Measurements from ENCODE around the gene SYNE1.
"Not testable (repeated sequence)": the region's sequence is repeated elsewhere in the genome, so short reads cannot be mapped to it uniquely, and the experiment has no call there.

Gene SYNE1

DNA sequence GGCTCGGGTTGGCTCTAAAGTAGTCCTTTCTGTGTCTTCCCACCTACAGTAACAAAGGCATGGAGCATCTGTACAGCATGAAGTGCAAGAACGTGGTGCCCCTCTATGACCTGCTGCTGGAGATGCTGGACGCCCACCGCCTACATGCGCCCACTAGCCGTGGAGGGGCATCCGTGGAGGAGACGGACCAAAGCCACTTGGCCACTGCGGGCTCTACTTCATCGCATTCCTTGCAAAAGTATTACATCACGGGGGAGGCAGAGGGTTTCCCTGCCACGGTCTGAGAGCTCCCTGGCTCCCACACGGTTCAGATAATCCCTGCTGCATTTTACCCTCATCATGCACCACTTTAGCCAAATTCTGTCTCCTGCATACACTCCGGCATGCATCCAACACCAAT is 538.5 kb downstream of the SYNE1 start:
- no peak for DNase-seq (ENCODE audit: low spot score)

DNA sequence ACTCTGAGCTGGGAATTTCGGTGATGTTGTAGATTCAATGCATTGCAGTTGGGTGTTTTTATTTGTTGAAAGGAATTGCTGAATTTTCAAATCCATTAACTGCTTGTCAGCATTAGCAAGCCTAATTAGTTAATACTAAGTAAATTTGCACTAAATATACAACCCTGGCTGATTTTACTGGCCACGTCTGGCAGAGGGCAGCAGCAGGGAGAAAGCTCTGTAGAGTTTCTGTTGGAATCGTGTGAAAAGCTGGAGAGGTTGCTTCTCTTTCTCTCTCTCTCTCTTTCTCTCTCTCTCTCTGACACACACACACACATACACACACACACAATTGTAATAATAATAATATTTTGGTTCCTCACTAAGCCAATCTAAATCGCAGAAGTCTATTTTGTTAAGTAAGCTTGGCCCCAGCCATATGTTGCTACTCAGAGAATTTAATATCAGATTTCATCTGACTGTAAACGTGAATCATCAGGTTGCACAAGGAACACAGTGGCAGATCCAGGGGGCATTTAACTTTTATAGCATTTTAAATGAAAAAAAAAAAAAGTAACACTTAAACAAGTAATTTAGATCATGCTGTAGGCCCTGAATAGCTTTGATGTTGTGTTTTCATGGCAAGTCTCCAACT is 540.2 kb downstream of the SYNE1 start:
- DNase-seq (ENCODE audit: low spot score), result peak; percentile 63

DNA sequence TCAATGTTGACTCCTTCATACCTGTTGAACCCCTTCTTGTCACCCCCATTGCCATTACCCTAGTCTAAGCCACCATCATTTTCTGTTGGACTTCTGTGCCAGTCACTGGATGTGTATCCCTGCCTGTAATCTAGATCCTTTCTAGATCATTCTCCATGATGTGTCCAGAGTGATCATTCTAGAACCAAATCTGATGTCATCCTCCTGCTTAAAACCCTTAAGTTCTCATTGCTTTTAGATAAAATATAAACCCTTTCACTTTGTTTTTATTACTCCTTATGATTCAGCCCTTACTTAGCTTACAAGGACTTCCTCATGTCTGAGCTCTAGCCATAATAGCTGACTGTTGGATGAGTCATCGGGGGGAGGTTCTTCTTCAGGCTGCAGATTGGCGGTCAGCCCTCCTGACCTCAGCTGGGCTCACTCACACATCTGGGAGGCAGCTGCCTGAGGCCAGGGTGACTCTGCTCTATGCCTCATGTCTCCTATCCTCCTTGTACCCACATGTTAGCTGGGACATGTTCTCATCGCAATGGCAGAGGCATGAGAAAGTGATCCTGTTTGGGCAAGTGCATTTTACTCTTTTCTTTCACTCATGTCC is 542.1 kb downstream of the SYNE1 start:
- DNase-seq (ENCODE audit: low spot score), result peak; percentile 93

DNA sequence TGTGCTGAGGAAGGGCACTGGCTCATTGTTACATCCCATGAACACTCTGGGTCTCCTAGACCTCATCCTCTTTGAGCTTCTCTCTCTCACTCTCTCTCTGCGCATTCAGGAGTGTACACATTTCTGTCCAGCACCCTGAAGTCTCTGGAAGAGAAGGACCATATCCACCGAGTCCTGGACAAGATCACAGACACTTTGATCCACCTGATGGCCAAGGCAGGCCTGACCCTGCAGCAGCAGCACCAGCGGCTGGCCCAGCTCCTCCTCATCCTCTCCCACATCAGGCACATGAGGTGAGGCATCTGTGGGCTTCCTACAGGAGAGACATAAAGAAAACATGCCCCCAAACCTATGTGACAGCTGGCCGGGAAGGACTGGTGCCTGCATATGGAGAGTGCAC is 542.9 kb downstream of the SYNE1 start:
- DNase-seq (ENCODE audit: low spot score), result no peak

DNA sequence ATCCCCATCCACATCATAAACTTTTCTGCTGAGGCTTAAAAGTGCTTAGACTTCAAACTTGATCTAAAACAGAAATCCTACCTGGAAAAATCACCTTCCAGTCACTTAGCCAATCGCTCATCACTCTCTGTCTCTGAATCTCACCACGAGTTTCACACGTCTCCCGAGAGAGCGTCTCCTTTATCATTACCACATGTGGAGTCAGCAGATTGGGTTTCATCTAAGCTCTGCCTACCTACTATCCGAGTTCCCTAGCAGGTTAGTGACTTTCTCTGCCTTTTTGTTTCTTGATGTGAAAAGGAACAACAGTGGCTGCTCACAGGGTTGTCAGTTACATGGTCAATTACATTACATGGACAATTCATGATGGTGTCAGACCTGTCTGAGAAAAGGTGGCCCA is 543.5 kb downstream of the SYNE1 start:
- no peak for DNase-seq (ENCODE audit: low spot score)

DNA sequence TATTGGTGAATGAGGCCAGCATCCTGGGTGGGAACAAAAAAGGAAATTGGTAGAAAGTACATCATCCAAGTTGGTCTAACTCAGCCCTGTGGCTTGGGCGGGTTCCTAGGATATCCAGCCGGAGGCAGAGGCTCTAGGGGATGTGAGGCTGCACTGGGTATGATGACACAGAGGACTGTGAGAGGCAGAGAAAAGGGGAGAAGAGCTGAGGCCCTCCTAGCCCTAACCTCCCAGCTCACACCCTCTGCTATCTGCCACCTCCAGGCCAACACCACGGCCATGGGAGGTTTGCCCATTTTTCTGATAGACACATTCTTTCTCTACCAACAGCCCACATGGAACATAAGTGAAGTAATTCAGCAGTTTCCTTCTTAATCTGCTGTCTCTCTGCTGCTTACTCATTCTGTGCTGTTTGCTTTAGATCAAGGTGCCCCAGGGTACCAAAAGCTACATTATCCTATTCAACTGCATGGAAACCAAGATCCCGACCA is 545.3 kb downstream of the SYNE1 start:
- DNase-seq (ENCODE audit: low spot score), result peak; percentile 67

DNA sequence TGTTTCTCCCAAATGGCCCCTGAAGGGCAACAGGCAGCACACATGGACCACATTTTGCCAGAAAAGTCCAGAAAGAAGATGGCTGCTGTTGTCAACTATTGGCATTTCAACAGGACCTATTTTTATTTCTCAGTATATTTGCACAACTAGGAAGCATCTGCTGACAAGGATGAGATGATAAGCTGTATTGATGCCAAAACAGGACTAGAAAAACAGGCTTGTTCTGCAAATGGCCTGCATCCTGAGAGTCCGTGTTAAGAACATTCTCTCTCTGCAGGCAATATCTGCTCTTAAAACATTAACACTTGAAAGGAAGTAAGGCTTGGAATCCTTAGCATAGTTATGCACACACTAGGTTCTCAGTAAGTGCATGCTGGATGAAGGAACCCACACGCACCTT is 546.0 kb downstream of the SYNE1 start:
- no peak for DNase-seq (ENCODE audit: low spot score)

DNA sequence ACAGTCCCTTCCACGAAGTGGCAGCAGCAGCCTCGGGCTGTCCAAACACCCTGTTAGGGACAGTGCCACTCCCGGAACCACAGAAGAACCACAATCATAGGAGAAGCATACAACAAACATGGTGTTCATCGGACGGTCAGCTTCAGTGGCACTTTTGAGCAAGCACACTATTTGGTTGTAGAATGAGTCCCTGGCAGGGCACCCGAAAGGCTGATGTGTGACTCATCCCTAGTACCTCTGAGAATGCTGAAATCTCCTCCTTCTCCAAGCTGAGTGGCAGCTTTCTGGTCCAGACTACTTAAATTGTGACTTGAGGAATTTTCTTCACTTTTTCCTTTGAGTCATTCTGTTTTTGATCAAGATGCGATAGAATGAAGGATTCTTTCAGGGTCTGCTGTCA is 547.2 kb downstream of the SYNE1 start:
- peak; percentile 67 for DNase-seq (ENCODE audit: low spot score)

DNA sequence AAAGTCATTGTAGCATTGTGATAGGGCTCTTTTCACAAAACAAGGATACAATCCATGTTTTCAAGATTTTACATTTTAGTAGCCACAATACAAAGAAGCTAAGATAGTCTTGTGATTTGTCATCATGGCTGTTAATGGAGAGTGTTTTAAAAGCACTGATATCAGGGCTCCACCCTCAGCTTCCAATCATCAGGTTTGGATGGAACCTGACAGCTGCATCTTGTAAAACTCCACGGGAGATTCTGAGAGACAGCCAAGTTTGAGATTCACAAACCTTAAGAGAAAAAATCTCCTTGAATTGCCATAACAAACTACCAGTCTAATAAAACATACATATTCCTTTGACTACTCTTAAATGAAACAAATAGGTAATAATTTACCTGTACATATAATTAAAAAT is 549.5 kb downstream of the SYNE1 start:
- no peak for DNase-seq (ENCODE audit: low spot score)

DNA sequence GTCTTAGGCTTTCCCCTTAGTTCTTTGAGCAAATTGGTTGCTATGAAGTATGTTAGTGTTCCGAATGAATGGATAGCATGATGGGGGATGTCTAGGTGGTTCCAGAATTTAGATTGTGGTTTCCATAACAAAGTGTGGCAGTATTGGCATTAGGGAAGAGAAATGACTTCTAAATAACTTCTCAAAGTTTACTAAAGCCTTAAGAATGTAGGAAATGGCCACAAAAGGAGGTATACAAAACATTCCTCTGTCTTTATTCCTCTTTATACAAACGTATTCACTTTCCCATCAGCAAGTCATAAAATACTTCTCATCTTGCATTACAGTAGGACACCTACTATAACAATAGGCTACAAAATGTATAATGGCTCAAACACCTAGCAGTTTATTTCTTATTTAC is 550.1 kb downstream of the SYNE1 start:
- DNase-seq (ENCODE audit: low spot score), result no peak

DNA sequence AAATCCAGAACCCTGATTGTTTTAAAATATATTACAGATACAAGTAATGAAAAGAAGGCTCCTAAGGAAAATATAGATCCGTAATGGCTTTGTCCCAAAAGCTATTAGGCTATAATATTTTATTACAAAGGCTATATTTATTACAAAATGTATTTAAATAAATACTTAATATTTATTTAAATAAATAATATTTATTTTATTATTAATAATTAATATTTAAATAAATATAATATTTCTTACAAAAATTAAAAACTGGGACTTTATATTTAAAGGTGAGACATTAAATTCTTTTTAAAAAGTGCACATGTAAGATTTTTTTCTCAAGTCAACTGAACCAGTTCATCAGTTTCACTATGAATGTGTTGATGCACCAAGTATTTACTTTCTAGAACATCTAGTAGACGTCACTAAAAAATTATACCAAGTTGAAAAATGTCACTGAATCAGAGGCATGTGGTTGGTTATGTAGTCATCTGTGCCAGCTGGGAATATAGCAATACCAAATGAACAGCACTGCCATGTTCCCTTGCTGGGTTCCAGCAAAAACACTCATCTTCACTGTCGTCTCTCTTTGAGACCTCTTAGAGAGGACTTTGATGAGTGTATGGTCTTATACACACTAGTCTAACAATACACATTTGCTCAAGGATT is 550.8 kb downstream of the SYNE1 start:
- DNase-seq (ENCODE audit: low spot score), result no peak

DNA sequence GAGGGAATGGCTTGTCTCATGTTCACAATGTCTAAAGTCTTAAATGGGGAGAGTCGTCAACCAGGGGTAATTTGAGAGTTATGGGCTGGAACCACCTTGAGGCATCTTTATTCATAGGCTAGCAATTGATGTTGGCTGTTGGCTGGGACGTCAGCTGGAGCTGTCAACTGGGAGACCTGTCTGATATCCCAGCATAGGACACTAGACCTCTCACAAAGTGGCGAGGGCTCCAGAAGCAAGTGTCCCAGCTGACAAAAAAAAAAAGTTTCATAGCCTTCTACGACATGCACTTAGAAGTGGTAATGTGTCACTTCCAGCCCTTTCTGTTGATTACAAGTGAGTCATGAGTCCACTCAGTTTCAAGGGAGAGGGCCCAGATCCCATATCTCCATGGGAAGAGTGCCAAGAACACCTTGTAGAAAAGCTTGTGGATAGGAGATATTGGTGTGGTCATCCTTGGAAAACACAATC is 551.7 kb downstream of the SYNE1 start:
- DNase-seq (ENCODE audit: low spot score), result no peak

DNA sequence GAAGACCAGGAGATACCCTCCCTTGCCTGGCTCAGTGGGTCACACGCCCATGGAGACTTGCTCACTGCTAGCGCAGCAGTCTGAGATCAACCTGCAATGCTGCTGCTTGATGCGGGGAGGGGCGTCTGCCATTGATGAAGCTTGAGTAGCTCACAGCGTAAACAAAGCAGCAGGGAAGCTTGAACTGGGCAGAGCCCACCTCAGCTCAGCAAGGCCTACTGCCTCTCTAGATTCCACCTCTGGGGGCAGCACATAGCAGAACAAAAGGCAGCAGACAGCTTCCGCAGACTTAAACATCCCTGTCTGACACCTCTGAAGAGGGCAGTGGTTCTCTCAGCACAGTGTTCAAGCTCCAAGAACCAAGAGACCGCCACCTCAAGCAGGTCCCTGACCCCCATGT is 558.4 kb downstream of the SYNE1 start:
- no peak for DNase-seq (ENCODE audit: low spot score)

DNA sequence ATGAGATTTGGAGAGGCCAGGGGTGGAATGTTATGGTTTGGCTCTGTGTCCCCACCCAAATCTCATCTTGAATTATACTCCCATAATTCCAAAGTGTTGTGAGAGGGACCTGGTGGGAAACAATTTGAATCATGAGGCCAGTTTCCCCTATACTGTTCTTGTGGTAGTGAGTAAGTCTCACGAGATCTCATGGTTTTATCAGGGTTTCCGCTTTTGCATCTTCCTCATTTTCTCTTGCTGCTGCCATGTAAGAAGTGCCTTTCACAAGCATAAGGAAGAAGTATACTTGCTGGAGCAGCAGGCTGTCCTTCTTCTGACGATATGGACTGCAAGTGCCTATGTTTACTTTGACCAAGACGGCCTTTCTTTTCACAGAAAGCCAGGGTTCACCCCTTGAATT is 559.2 kb downstream of the SYNE1 start:
- no peak for DNase-seq (ENCODE audit: low spot score)

DNA sequence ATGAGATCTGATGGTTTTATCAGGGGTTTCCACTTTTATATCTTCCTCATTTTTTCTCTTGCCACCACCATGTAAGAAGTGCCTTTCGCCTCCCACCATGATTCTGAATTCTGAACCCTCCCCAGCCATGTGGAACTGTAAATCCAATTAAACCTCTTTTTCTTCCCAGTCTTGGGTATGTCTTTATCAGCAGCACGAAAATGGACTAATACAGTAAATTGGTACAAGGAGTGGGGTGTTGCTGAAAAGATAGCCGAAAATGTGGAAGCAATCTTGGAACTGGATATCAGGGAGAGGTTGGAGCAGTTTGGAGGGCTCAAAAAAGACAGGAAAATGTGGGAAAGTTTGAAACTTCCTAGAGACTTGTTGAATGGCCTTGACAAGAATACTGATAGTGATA is 560.9 kb downstream of the SYNE1 start:
- not testable (repeated sequence) for DNase-seq (ENCODE audit: low spot score)

DNA sequence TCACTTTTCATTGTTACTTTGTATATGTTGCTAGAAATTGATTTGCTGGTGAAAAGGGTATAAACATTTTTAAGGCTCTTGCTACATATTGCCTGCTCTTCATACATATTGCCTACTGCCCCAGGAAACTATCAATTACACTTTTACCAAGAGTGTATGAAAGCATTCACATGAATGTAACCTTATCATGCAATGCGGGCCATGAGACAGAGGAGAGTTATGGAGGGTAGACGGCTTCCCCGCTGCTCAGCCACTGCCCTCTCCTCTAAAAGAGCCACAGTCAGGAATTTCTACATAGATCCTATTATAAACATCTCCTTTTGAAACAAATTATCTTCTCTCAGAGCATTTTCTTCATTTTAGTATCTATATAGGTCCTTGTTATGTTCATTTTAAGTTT is 565.3 kb downstream of the SYNE1 start:
- no peak for DNase-seq (ENCODE audit: low spot score)
